Measurements from ENCODE around the gene APBB2.
"Not testable (repeated sequence)": the region's sequence is repeated elsewhere in the genome, so short reads cannot be mapped to it uniquely, and the experiment has no call there.

APBB2 gene

DNA sequence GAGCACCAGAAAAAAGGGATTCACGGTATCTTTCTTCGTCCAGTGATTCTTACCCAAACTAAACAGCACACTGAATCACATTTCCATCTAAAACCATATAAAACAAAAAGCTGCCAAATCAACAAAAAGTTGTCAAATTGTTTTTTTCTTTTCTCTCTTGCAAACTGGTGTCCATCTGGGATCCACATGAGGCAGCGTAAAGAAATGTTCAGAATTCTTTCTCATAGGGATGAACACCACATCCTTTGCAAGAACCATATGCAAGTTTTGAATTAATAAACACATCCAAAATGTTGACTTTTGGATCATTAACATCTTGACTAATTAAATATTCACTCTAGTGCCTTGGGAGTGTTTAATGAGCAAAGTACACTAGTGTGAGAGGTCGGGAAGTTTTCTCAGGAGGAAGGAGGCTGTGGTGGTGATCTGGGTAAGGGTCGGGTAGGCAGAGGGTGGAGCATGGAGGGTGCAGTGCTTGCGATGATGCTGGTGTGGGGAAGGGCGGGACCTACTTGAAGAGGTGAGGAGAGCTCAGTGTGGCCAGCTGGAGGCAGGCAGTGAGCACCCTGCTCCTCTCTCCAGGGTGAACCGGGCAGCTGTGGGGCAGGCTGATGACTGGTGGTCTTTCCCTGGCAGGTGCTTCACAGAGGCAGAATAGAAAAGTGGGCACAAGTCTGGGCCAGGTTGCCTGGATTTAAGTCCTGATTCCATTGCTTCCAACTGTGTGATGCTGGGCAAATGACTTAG, 391.7 kb downstream of the APBB2 start:
- Histone ChIP-seq H3K36me3 (ENCODE audit: control insufficient read depth, insufficient read depth, low read length) (no peaks in the 10 kb centered on the region), H3K27me3 (replicated peaks; ENCODE audit: control insufficient read depth, insufficient read depth, low read length, poor library complexity, severe bottlenecking) (no peaks in the 10 kb centered on the region), H3K27ac (ENCODE audit: insufficient read depth, low read length, poor library complexity, severe bottlenecking) (no peak overlapping the region), H3K4me1 (ENCODE audit: control insufficient read depth, insufficient read depth, low read length, poor library complexity, severe bottlenecking) (no peaks in the 10 kb centered on the region), H3K4me3 (ENCODE audit: insufficient read depth, low read depth, low read length, poor library complexity, severe bottlenecking) (no peak overlapping the region), H3K9me3 (ENCODE audit: control insufficient read depth, low read length) (no peaks in the 10 kb centered on the region)
- no peak for DNase-seq

DNA sequence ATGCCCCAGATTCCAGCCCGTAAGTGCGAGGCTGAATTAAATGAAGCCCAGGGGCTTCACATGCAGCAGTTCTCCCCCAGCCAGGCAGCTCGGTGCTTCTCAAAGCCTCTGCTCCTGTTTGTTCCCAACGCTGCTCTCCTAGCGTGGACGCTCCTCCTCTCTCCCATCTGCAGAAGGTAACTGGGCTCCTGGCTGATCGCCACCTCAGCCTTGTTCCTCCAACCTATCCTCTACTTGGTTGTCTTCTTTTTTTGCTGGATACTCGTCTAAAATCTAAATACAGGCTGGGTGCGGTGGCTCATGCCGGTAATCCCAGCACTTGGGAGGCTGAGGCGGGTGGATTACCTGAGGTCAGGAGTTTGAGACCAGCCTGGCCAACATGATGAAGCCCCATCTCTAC, 394.2 kb downstream of the APBB2 start:
- no peaks in the 10 kb centered on the region for H3K4me1 ChIP-seq (ENCODE audit: control insufficient read depth, insufficient read depth, low read length, poor library complexity, severe bottlenecking)
- H3K27me3 ChIP-seq (replicated peaks; ENCODE audit: control insufficient read depth, insufficient read depth, low read length, poor library complexity, severe bottlenecking): no peaks in the 10 kb centered on the region
- H3K27ac ChIP-seq (ENCODE audit: insufficient read depth, low read length, poor library complexity, severe bottlenecking): no peak overlapping the region
- DNase-seq: no peak
- no peaks in the 10 kb centered on the region for H3K9me3 ChIP-seq (ENCODE audit: control insufficient read depth, low read length)
- no peak overlapping the region for H3K4me3 ChIP-seq (ENCODE audit: insufficient read depth, low read depth, low read length, poor library complexity, severe bottlenecking)
- no peaks in the 10 kb centered on the region for H3K36me3 ChIP-seq (ENCODE audit: control insufficient read depth, insufficient read depth, low read length)

DNA sequence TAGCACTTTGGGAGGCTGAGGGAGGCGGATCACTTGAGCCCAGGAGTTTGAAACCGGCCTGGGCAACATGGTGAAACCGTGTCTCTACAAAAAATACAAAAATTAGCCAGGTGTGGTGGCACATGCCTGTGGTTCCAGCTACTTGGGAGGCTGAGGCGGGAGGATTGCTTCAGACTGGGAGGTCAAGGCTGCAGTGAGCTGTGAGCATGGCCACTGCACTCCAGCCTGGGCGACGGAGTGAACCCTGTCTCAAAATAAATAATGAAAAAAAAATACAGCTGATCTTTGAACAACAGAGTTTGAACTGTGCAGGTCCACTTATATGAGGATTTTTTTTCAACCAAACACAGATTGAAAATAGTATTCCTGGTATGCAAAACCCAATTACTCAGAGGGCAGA, 397.2 kb downstream of the APBB2 start:
- H3K27me3 ChIP-seq (replicated peaks; ENCODE audit: control insufficient read depth, insufficient read depth, low read length, poor library complexity, severe bottlenecking); H3K36me3 ChIP-seq (ENCODE audit: control insufficient read depth, insufficient read depth, low read length); H3K4me3 ChIP-seq (ENCODE audit: insufficient read depth, low read depth, low read length, poor library complexity, severe bottlenecking); H3K4me1 ChIP-seq (ENCODE audit: control insufficient read depth, insufficient read depth, low read length, poor library complexity, severe bottlenecking); DNase-seq; H3K9me3 ChIP-seq (ENCODE audit: control insufficient read depth, low read length); H3K27ac ChIP-seq (ENCODE audit: insufficient read depth, low read length, poor library complexity, severe bottlenecking): not testable (repeated sequence)

DNA sequence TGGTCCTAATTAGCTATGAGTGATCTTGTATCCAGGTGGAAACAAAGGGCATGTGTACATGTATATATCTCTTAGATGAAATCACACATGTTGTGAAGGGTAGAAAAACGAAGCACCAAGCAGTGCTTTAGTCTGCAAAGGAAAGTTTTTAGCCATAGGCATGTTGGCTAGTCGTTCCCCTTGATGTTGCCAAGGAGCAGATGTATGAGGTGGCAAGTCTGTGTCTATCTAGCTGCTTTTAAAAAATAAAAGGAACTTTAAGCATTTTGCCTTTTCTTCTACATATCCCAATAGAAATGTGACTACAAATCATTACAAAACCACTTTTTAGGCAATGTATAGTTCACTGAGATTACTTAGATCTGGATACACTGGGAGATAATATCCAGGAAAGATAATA, 401.5 kb downstream of the APBB2 start:
- no peak for DNase-seq
- H3K4me1 ChIP-seq (ENCODE audit: control insufficient read depth, insufficient read depth, low read length, poor library complexity, severe bottlenecking): no peaks in the 10 kb centered on the region
- H3K27ac ChIP-seq (ENCODE audit: insufficient read depth, low read length, poor library complexity, severe bottlenecking): no peak overlapping the region
- H3K9me3 ChIP-seq (ENCODE audit: control insufficient read depth, low read length): no peaks in the 10 kb centered on the region
- no peak overlapping the region for H3K4me3 ChIP-seq (ENCODE audit: insufficient read depth, low read depth, low read length, poor library complexity, severe bottlenecking)
- H3K27me3 ChIP-seq (replicated peaks; ENCODE audit: control insufficient read depth, insufficient read depth, low read length, poor library complexity, severe bottlenecking): no peaks in the 10 kb centered on the region
- no peaks in the 10 kb centered on the region for H3K36me3 ChIP-seq (ENCODE audit: control insufficient read depth, insufficient read depth, low read length)

DNA sequence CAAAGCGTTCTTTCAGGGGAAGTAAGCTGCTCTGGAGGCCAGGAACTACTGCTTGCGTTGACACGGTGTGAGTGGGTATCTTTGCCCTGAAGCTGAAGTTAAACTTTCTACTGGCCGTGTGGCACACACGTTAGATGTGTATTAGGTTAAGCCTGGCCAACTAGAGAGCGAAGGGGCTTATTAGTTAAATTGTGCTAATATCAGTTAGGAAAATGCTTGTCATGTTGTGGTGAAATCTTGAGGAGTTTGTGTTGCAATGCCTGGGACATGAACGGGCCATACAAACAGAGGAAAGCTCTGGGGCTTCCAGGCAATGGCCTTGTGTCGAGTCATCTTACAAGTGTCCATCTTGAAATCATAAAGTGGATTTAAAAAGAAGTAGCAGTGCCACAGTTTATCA, 402.0 kb downstream of the APBB2 start:
- Histone ChIP-seq H3K4me1 (ENCODE audit: control insufficient read depth, insufficient read depth, low read length, poor library complexity, severe bottlenecking) (no peaks in the 10 kb centered on the region), H3K4me3 (ENCODE audit: insufficient read depth, low read depth, low read length, poor library complexity, severe bottlenecking) (no peak overlapping the region), H3K27ac (ENCODE audit: insufficient read depth, low read length, poor library complexity, severe bottlenecking) (no peak overlapping the region), H3K9me3 (ENCODE audit: control insufficient read depth, low read length) (no peaks in the 10 kb centered on the region), H3K27me3 (replicated peaks; ENCODE audit: control insufficient read depth, insufficient read depth, low read length, poor library complexity, severe bottlenecking) (no peaks in the 10 kb centered on the region), H3K36me3 (ENCODE audit: control insufficient read depth, insufficient read depth, low read length) (no peaks in the 10 kb centered on the region)
- no peak for DNase-seq

DNA sequence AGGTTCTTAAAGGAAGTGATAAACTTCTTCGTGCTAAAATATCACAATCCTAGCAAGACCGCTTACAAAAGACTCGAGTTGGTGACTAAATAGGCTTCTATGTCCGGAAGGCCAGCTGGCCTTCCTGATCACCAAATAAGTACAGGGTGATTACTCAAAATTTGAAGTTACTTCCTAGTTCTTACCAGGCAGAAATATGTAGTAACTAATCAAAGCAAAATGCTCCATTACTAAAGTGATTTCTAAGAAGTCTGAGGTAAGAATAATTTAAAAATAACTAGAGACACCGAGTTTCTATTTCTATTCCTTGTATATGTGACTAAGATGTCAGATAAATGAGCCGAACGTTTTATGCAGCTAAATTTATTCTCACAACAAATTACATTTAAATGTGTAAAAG, 402.4 kb downstream of the APBB2 start:
- no peak overlapping the region for H3K27ac ChIP-seq (ENCODE audit: insufficient read depth, low read length, poor library complexity, severe bottlenecking)
- no peak for DNase-seq
- H3K4me1 ChIP-seq (ENCODE audit: control insufficient read depth, insufficient read depth, low read length, poor library complexity, severe bottlenecking): no peaks in the 10 kb centered on the region

DNA sequence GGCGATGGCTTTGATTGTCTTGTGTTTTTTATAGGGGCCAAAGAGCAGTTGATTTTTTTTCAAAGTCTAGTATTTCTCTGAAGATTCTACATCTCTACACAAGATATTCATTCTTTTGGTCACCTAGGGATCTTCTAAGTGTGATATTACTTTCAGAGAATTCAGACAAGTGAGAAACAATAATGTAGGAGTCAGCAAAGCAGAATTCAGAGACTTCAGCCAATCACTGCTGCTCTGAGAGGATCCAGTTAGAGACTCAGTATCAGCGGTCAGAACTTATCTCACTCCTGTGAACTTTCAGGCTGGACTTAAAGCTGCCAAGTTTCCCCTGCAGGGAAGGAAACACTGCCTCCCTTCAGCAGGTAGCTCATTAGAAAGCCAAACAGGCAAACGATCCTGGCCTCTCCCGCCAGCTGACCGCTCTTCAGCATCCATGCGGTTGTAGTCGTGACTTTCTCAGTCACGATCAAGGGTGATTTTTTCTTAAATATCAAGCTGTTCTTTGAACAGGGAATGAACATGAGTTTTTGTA, 405.4 kb downstream of the APBB2 start:
- no peak overlapping the region for H3K27ac ChIP-seq (ENCODE audit: insufficient read depth, low read length, poor library complexity, severe bottlenecking)
- no peak for DNase-seq
- no peaks in the 10 kb centered on the region for H3K4me1 ChIP-seq (ENCODE audit: control insufficient read depth, insufficient read depth, low read length, poor library complexity, severe bottlenecking)
- no peaks in the 10 kb centered on the region for H3K9me3 ChIP-seq (ENCODE audit: control insufficient read depth, low read length)
- no peaks in the 10 kb centered on the region for H3K36me3 ChIP-seq (ENCODE audit: control insufficient read depth, insufficient read depth, low read length)
- H3K27me3 ChIP-seq (replicated peaks; ENCODE audit: control insufficient read depth, insufficient read depth, low read length, poor library complexity, severe bottlenecking): no peaks in the 10 kb centered on the region
- H3K4me3 ChIP-seq (ENCODE audit: insufficient read depth, low read depth, low read length, poor library complexity, severe bottlenecking): no peak overlapping the region

More for the DNA sequence above, 402.4 kb downstream of the APBB2 start:
- H3K4me3 ChIP-seq (ENCODE audit: insufficient read depth, low read depth, low read length, poor library complexity, severe bottlenecking): no peak overlapping the region
- no peaks in the 10 kb centered on the region for H3K36me3 ChIP-seq (ENCODE audit: control insufficient read depth, insufficient read depth, low read length)
- no peaks in the 10 kb centered on the region for H3K27me3 ChIP-seq (replicated peaks; ENCODE audit: control insufficient read depth, insufficient read depth, low read length, poor library complexity, severe bottlenecking)
- H3K9me3 ChIP-seq (ENCODE audit: control insufficient read depth, low read length): no peaks in the 10 kb centered on the region

DNA sequence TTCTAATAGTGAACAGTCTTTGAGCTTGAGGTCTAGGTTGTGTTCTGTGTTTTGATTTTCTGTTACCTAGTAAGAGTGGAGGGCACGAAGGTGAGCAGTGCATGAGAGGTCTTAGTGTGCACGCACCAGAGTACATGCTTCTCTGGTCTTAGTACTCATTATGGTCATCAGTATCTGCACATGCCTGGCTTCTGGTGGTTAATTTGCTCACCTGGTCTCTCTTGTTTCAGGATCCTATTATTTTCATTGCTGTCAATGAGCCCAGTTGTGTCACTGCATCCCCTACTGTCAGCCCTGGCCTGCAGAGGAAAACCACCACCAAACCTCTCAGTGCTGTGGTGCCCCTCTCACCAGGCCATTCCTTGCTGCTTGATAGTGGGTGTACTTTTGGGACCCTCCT, 409.7 kb downstream of the APBB2 start:
- H3K36me3 ChIP-seq (ENCODE audit: control insufficient read depth, insufficient read depth, low read length): no peaks in the 10 kb centered on the region
- no peak overlapping the region for H3K4me3 ChIP-seq (ENCODE audit: insufficient read depth, low read depth, low read length, poor library complexity, severe bottlenecking)
- no peaks in the 10 kb centered on the region for H3K9me3 ChIP-seq (ENCODE audit: control insufficient read depth, low read length)
- H3K4me1 ChIP-seq (ENCODE audit: control insufficient read depth, insufficient read depth, low read length, poor library complexity, severe bottlenecking): no peaks in the 10 kb centered on the region
- no peak overlapping the region for H3K27ac ChIP-seq (ENCODE audit: insufficient read depth, low read length, poor library complexity, severe bottlenecking)
- no peak for DNase-seq
- H3K27me3 ChIP-seq (replicated peaks; ENCODE audit: control insufficient read depth, insufficient read depth, low read length, poor library complexity, severe bottlenecking): no peaks in the 10 kb centered on the region

DNA sequence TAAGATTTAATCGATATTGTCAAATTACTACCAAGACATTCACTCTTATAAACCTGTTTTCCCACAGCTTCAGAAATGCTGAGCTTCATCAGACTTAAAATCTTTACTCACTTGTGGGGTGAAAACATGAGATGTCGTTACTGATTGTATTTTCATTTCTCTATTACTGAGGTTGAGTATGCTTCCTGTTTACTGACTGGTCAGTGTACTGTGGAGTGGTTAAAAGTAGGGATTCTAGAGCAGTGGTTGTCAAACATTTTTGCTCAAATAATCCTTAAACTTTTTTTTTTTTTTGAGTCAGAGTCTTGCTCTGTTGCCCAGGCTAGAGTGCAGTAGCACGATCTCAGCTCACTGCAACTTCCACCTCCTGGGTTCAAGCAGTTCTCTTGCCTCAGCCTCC, 414.3 kb downstream of the APBB2 start:
- DNase-seq: no peak
- no peaks in the 10 kb centered on the region for H3K27me3 ChIP-seq (replicated peaks; ENCODE audit: control insufficient read depth, insufficient read depth, low read length, poor library complexity, severe bottlenecking)
- no peaks in the 10 kb centered on the region for H3K36me3 ChIP-seq (ENCODE audit: control insufficient read depth, insufficient read depth, low read length)

DNA sequence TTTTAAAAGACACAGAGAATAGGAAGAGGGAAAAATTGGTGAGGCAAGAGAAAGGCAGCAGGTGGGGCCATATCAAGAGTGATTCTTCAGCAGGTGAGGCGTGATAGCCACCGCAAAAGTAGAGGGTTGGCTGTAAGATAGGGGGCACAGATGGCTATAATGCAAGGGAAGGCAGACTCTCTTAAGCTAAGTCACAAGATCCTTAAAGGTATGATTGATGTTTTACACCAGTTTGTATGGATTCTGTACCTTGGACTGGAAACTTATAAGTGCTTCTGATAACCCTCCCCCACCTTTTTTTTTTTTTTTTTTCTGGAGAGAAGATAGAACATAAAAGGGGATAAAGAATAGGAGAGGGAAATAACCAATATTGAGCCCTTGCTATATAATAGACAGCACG, 424.6 kb downstream of the APBB2 start:
- DNase-seq: no peak
- no peaks in the 10 kb centered on the region for H3K9me3 ChIP-seq (ENCODE audit: control insufficient read depth, low read length)
- H3K36me3 ChIP-seq (ENCODE audit: control insufficient read depth, insufficient read depth, low read length): no peaks in the 10 kb centered on the region
- no peak overlapping the region for H3K27ac ChIP-seq (ENCODE audit: insufficient read depth, low read length, poor library complexity, severe bottlenecking)
- H3K27me3 ChIP-seq (replicated peaks; ENCODE audit: control insufficient read depth, insufficient read depth, low read length, poor library complexity, severe bottlenecking): no peaks in the 10 kb centered on the region
- H3K4me3 ChIP-seq (ENCODE audit: insufficient read depth, low read depth, low read length, poor library complexity, severe bottlenecking): no peak overlapping the region
- no peaks in the 10 kb centered on the region for H3K4me1 ChIP-seq (ENCODE audit: control insufficient read depth, insufficient read depth, low read length, poor library complexity, severe bottlenecking)

More for the DNA sequence above, 414.3 kb downstream of the APBB2 start:
- Histone ChIP-seq H3K27ac (ENCODE audit: insufficient read depth, low read length, poor library complexity, severe bottlenecking) (no peak overlapping the region), H3K4me1 (ENCODE audit: control insufficient read depth, insufficient read depth, low read length, poor library complexity, severe bottlenecking) (no peaks in the 10 kb centered on the region), H3K4me3 (ENCODE audit: insufficient read depth, low read depth, low read length, poor library complexity, severe bottlenecking) (no peak overlapping the region), H3K9me3 (ENCODE audit: control insufficient read depth, low read length) (no peaks in the 10 kb centered on the region)
